K562 (cell line): Measurements from ENCODE around the gene FRG2B. TPM values are rescaled to one million over a fixed set of nuclear protein-coding genes. Genes with fewer than 3 reads are reported as not detected.

ENCODE experiments used
- ATAC-seq: fragments of 200-7000 bp; cut with Tn5 transposase; 3 replicates; pipeline ENCODE4 v1.9.1; 2020; ENCODE audit warnings: moderate library complexity
- BruUV-seq: library from RNA; stranded (reverse); fragments of 400-500 nt; replicated peaks from 2 replicates; lab custom pipeline; 2021; lab: Mats Ljungman, UMichigan
- CTCF ChIA-PET: fragments of 300-600 bp; formaldehyde crosslinking; extraction: SDS; loops from one replicate; lab custom pipeline; 2021; ENCODE audit warnings: low intra/inter-chr PET ratio; lab: Yijun Ruan, JAX
- POLR2A ChIA-PET: fragments of 300-600, 350-650 bp; sonication (Branson Sonifier 250); formaldehyde crosslinking; extraction: SDS; loops from one replicate; lab custom pipeline; 2021; ENCODE audit warnings: antibody characterized with exemption, inconsistent platforms; lab: Yijun Ruan, JAX
- DNase-seq, 4 experiments: peaks; one replicate each; pipeline versions ENCODE4 v3.0.0 to v3.0.0-alpha.2; 2011 to 2018; ENCODE audit warnings: low spot score in 3 of 4, mixed read lengths in 3 of 4; ENCODE audit errors: extremely low read depth in 1 of 4
- FAIRE-seq: peaks from 2 replicates; lab custom pipeline; 2011; peaks lifted over from hg19 to GRCh38; lab: Jason Lieb, UNC
- H2AFZ ChIP-seq: 2 replicates; pipeline ENCODE4 v1.6.0; 2011; ENCODE audit warnings: low read depth, low read length, control low read depth, inconsistent platforms
- H3K27ac ChIP-seq: fragments of 200-600 bp; 3 replicates; pipeline ENCODE4 v1.8.0; 2011; ENCODE audit warnings: low read depth, mild to moderate bottlenecking, control low read depth, inconsistent platforms, low read length, moderate library complexity, mixed read lengths; ENCODE audit errors: extremely low read depth
- H3K27me3 ChIP-seq, 2 experiments: fragments of 300-600 bp in 1 of 2; 2 replicates in 1 of 2; 3 replicates in 1 of 2; pipeline versions ENCODE4 v1.6.0 to v1.8.0; 2011; ENCODE audit warnings: inconsistent platforms in 2 of 2, low read length in 2 of 2, mild to moderate bottlenecking in 1 of 2, mixed read lengths in 1 of 2, moderate library complexity in 1 of 2; ENCODE audit not compliant: control insufficient read depth in 2 of 2, insufficient read depth in 2 of 2
- H3K36me3 ChIP-seq: fragments of 300-600 bp; 3 replicates; pipeline ENCODE4 v1.8.0; 2011; ENCODE audit warnings: mild to moderate bottlenecking, low read length, inconsistent platforms; ENCODE audit not compliant: control insufficient read depth, insufficient read depth
- H3K4me1 ChIP-seq, 2 experiments: fragments of 200-600 bp in 1 of 2; replicated peaks in 1 of 2; 2 replicates in 1 of 2; 3 replicates in 1 of 2; pipeline versions ENCODE4 v1.5.1 to v1.8.0; 2011; ENCODE audit warnings: inconsistent platforms in 2 of 2, low read length in 2 of 2, mild to moderate bottlenecking in 1 of 2, mixed read lengths in 1 of 2, moderate library complexity in 1 of 2; ENCODE audit not compliant: control insufficient read depth in 2 of 2, insufficient read depth in 2 of 2
- H3K4me2 ChIP-seq: 2 replicates; pipeline ENCODE4 v1.6.1; 2011; ENCODE audit warnings: low read length, control low read depth, inconsistent platforms, mixed read lengths; ENCODE audit not compliant: insufficient read depth
- H3K4me3 ChIP-seq: fragments of 200-600 bp; sonication (generic), shearing (Covaris generic); 2 replicates; pipeline ENCODE4 v1.5.1; 2016; ENCODE audit warnings: control low read depth, inconsistent platforms
- H3K79me2 ChIP-seq: fragments of 200-600 bp; 3 replicates; pipeline ENCODE4 v1.8.0; 2011; ENCODE audit warnings: low read length, inconsistent platforms; ENCODE audit not compliant: control insufficient read depth, insufficient read depth
- H3K9ac ChIP-seq, 2 experiments: 2 replicates each; pipeline versions ENCODE4 v1.6.0 to v1.6.1; 2011; ENCODE audit warnings: low read depth in 2 of 2, low read length in 2 of 2, control low read depth in 1 of 2, inconsistent platforms in 1 of 2, mild to moderate bottlenecking in 1 of 2, mixed read lengths in 1 of 2; ENCODE audit not compliant: insufficient read depth in 1 of 2
- H3K9me1 ChIP-seq: one replicate; pipeline ENCODE4 v1.6.0; 2011; ENCODE audit warnings: inconsistent platforms, mild to moderate bottlenecking, low read length, moderate library complexity; ENCODE audit not compliant: control insufficient read depth, insufficient read depth
- H3K9me3 ChIP-seq: replicated peaks from 2 replicates; pipeline ENCODE4 v1.5.1; 2011; ENCODE audit warnings: low read depth, low read length, inconsistent platforms; ENCODE audit not compliant: control insufficient read depth, insufficient read depth
- H4K20me1 ChIP-seq: replicated peaks from 2 replicates; pipeline ENCODE4 v1.6.1; 2011; ENCODE audit warnings: low read length, inconsistent platforms, mixed read lengths; ENCODE audit not compliant: control insufficient read depth, insufficient read depth
- CHD4 ChIP-seq: fragments of 200-600 bp; sonication (generic); IDR thresholded peaks from 3 replicates; pipeline ENCODE4 v1.6.1; 2012; ENCODE audit warnings: low read depth, mild to moderate bottlenecking, mixed read lengths, low read length, inconsistent platforms; ENCODE audit not compliant: insufficient read depth, insufficient replicate concordance, poor library complexity, severe bottlenecking
- GABPA ChIP-seq: fragments of 200-800 bp; sonication (Bioruptor generic); conservative IDR thresholded peaks from 2 replicates; pipeline ENCODE4 v1.6.1; 2016; ENCODE audit warnings: low read depth, missing genetic modification characterization, missing compliant biosample characterization
- PATZ1 ChIP-seq: fragments of 250-450 bp; sonication (Bioruptor Pico); IDR thresholded peaks from 2 replicates; pipeline ENCODE4 v1.5.0; 2020; ENCODE audit warnings: mild to moderate bottlenecking, borderline replicate concordance
- PURB ChIP-seq: sonication (generic); formaldehyde crosslinking; IDR thresholded peaks from 2 replicates; pipeline ENCODE4 v1.9.0; 2021; ENCODE audit warnings: low read depth, mild to moderate bottlenecking, missing genetic modification reagents
- ZNF165 ChIP-seq: fragments of 250-450 bp; sonication (Bioruptor Pico); IDR thresholded peaks from 2 replicates; pipeline ENCODE4 v1.4.0; 2020; ENCODE audit warnings: borderline replicate concordance
- ZNF316 ChIP-seq: fragments of 450-650 bp; IDR thresholded peaks from 2 replicates; pipeline ENCODE4 v1.6.1; 2016
- ZNF318 ChIP-seq, 2 experiments: fragments of 450-650 bp; IDR thresholded peaks; 2 replicates each; pipeline ENCODE4 v1.6.1; 2016; ENCODE audit warnings: mild to moderate bottlenecking in 2 of 2, borderline replicate concordance in 1 of 2, low read depth in 1 of 2, moderate library complexity in 1 of 2
- ZNF561 ChIP-seq: fragments of 450-650 bp; formaldehyde crosslinking; conservative IDR thresholded peaks from 2 replicates; pipeline ENCODE4 v1.4.0; 2020; ENCODE audit warnings: mild to moderate bottlenecking, moderate library complexity
- ZNF707 ChIP-seq: fragments of 250-450 bp; sonication (Bioruptor Pico); conservative IDR thresholded peaks from 2 replicates; pipeline ENCODE4 v1.8.0; 2022; ENCODE audit warnings: inconsistent platforms, mild to moderate bottlenecking, moderate library complexity
- WGBS: fragments of 100-300 bp; shearing (Covaris generic); methylation state at CpG from one replicate; pipeline ENCODE4 v1.1.6; 2016; ENCODE audit warnings: low coverage, mixed read lengths; ENCODE audit not compliant: insufficient coverage; ENCODE audit errors: missing lambda C conversion rate; 5-methylcytosine and 5-hydroxymethylcytosine counted together
- in situ Hi-C: fragments of 300-500 bp; cut with MboI; formaldehyde crosslinking; loops from 4 replicates; pipeline ENCODE4 v1.15.0; 2018; ENCODE audit warnings: inconsistent platforms, mixed read lengths
- intact Hi-C: fragments of 100-400 bp; cut with micrococcal nuclease; formaldehyde crosslinking; loops from 2 replicates; pipeline ENCODE4 v1.14.2; 2022
- polyA plus RNA-seq, 8 experiments: library from polyadenylated mRNA; depleted of rRNA in 4 of 8; stranded (reverse) in 5 of 8; unstranded in 3 of 8; fragments of >200 nt; fragmentation: Nextera tagmentation in 2 of 8; fragmentation: Illumina TruSeq in 1 of 8; extraction: Ambion mirVana in 2 of 8; extraction: Trizol in 1 of 8; gene quantifications; 2 replicates each; pipeline versions ENCODE4 v1.2.1 to v1.2.3, GENCODE V29; 2011 to 2014; ENCODE audit warnings: inconsistent platforms in 1 of 8, missing spikeins in 1 of 8
- total RNA-seq, 7 experiments: library from RNA; depleted of rRNA in 6 of 7; stranded (reverse); fragments of >200 nt in 6 of 7; fragmentation: Illumina TruSeq in 2 of 7; extraction: Trizol in 2 of 7; gene quantifications; 2 replicates each; pipeline versions ENCODE4 v1.2.1 to v1.2.3, GENCODE V29; 2011 to 2021; ENCODE audit warnings: low replicate concordance in 1 of 7

FRG2B gene
- total and polyA plus RNA-seq, 9 of the 15 experiments (the other 6 are each of a cell fraction or from before 2014, with no cell fraction given) = not detected

GRCh38 chr10:133600657-133601056 is 25.9 kb downstream of the FRG2B start:
- TF ChIP-seq GABPA (tag) = no peak
- TF ChIP-seq ZNF165 (CRISPR knock-in tag) = no peak
- TF ChIP-seq ZNF707 (CRISPR knock-in tag) = no peak
- TF ChIP-seq PURB (CRISPR knock-in tag) = no peak
- no peak for TF ChIP-seq ZNF316
- TF ChIP-seq CHD4 = no peak
- no peak for TF ChIP-seq PATZ1
- TF ChIP-seq ZNF318 (IDR thresholded peaks at IDR 0.05; ENCODE audit: borderline replicate concordance in 1 of 2, low read depth in 1 of 2) = no peak
- TF ChIP-seq ZNF561 (CRISPR knock-in tag) = no peak
- no peak overlapping the region for H3K9ac ChIP-seq
- H3K9me3 ChIP-seq = no peaks in the 10 kb centered on the region
- DNase-seq (no peak), ATAC-seq (no peak), FAIRE-seq (no peak)
- in situ Hi-C loops = no loop called here
- BruUV-seq = no TSS peak
- POLR2A ChIA-PET = no interaction called here
- no peaks in the 10 kb centered on the region for H3K79me2 ChIP-seq
- no peak overlapping the region for H2AFZ ChIP-seq
- no peaks in the 10 kb centered on the region for H3K4me1 ChIP-seq
- no peaks in the 10 kb centered on the region for H3K36me3 ChIP-seq
- H3K9me1 ChIP-seq = no peaks in the 10 kb centered on the region
- no peak overlapping the region for H3K4me3 ChIP-seq
- no peaks in the 10 kb centered on the region for H3K27me3 ChIP-seq
- H4K20me1 ChIP-seq = no peaks in the 10 kb centered on the region
- intact Hi-C loops = no loop called here
- no peak overlapping the region for H3K27ac ChIP-seq
- WGBS = 0% methylated on average over 3 of the region's 3 CpGs
- no peak overlapping the region for H3K4me2 ChIP-seq
- CTCF ChIA-PET = no interaction called here
